Cortex of kidney (tissue), 1 donor: ENCODE results near the gene MT1HL1.

Source experiments
- DNase-seq: peaks from one replicate; lab custom pipeline; 2025; lab: John Stamatoyannopoulos, UW

The MT1HL1 gene

GRCh38 chr1:237004116-237004515 is at the start of gene MT1HL1:
TSS of gene MT1HL1 (minus strand) at chr1:237004441. CDS start at chr1:237004372, 69 bp downstream.
- DNase-seq: no peak

- DNase-seq: no peak
Observed at GRCh38 chr1:237050915-237051314, 46.7 kb upstream of the MT1HL1 start.

GRCh38 chr1:237050185-237050584 is 45.9 kb upstream of the MT1HL1 start:
- DNase-seq: no peak

- DNase-seq: no peak
Observed at GRCh38 chr1:237048803-237049202, 44.6 kb upstream of the MT1HL1 start.

GRCh38 chr1:237045278-237046016 is 41.2 kb upstream of the MT1HL1 start:
- no peak for DNase-seq

GRCh38 chr1:237043846-237044636 is 39.8 kb upstream of the MT1HL1 start:
- DNase-seq: no peak

GRCh38 chr1:237042892-237043576 is 38.8 kb upstream of the MT1HL1 start:
- DNase-seq: no peak

- no peak for DNase-seq
Observed at GRCh38 chr1:237042526-237042891, 38.3 kb upstream of the MT1HL1 start.

- DNase-seq: no peak
Observed at GRCh38 chr1:237041795-237042525, 37.7 kb upstream of the MT1HL1 start, which contains the start of gene RYR2. TSS of gene RYR2 (plus strand) at chr1:237042184. CDS start at chr1:237042522, 338 bp downstream.

GRCh38 chr1:237041461-237041794 is 37.2 kb upstream of the MT1HL1 start:
- DNase-seq: no peak

GRCh38 chr1:237040823-237041222 is 36.6 kb upstream of the MT1HL1 start:
- no peak for DNase-seq

GRCh38 chr1:237038211-237038610 is 34.0 kb upstream of the MT1HL1 start:
- DNase-seq: no peak

GRCh38 chr1:237035759-237036158 is 31.5 kb upstream of the MT1HL1 start:
- DNase-seq: no peak

- DNase-seq: no peak
Observed at GRCh38 chr1:237033804-237034203, 29.6 kb upstream of the MT1HL1 start.

GRCh38 chr1:237033061-237033460 is 28.8 kb upstream of the MT1HL1 start:
- no peak for DNase-seq

GRCh38 chr1:237032029-237032428 is 27.8 kb upstream of the MT1HL1 start:
- no peak for DNase-seq

GRCh38 chr1:237031480-237031879 is 27.2 kb upstream of the MT1HL1 start:
- DNase-seq: no peak

GRCh38 chr1:237029850-237030535 is 25.8 kb upstream of the MT1HL1 start:
- DNase-seq: no peak

- DNase-seq: no peak
Observed at GRCh38 chr1:237029240-237029639, 25.0 kb upstream of the MT1HL1 start.

- DNase-seq: no peak
Observed at GRCh38 chr1:237025358-237026074, 21.3 kb upstream of the MT1HL1 start.

GRCh38 chr1:237018896-237019295 is 14.7 kb upstream of the MT1HL1 start:
- no peak for DNase-seq
